GM18873 (cell line): ENCODE data around the gene ARL6IP4.
"Not testable (repeated sequence)": the region's sequence is repeated elsewhere in the genome, so short reads cannot be mapped to it uniquely, and the experiment has no call there.

Source experiments
- ATAC-seq: cut with Tn5 transposase; IDR thresholded peaks from one replicate; pipeline ENCODE4 v1.9.1; 2021; ENCODE audit warnings: mild to moderate bottlenecking, moderate library complexity, moderate number of reproducible peaks; ENCODE audit not compliant: unreplicated experiment, low FRiP score

Gene ARL6IP4

DNA sequence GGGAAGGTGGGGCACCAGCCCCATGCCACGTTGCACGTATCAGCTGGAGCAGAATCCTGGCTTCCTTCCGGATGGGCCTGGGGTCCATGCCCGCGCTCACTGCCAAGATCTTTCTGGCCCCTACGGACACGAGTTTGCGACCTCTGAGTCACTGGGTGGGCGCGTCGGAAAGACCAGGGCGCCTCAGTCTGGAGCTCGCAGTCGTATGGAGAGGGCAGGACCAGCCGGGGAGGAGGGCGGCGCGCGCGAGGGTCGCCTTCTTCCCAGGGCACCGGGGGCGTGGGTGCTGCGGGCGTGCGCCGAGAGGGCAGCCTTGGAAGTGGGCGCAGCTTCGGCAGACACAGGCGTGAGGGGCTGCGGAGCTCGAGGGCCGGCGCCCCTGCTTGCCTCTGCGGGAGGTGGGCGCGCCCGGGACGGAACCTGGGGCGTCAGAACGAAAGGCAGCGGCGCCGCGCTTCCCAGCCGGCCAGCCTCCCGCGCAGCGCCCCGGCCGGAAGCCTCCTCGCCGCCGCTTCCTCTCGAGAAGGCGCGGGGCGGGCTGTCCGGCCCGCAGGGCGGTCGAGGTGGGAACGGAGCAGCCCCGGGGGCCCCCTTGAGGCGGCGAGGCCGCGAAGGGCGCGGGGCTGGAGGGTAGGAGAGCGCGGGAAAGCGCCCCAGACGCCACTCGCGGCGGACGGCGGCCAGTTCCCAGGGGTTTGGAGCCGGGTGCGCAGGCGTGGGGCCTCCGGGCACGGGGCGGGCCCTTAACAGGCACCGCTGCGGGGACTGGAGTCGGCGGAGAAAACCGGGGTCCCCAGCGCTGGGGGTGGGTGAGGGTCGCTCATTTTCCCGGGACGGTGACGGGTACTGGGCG lies at the start of gene ARL6IP4:
ARL6IP4 (plus strand) TSS at position 499 of the 853 bp plus-strand sequence. CDS start 459 bp downstream, outside the sequence.
- ATAC-seq = no peak

- no peak for ATAC-seq
These were observed 48.3 kb upstream of the ARL6IP4 start for GRCh38 chr12:122932207-122932606.

- no peak for ATAC-seq
These were observed 45.8 kb upstream of the ARL6IP4 start for GRCh38 chr12:122934722-122935121.

GRCh38 chr12:122935318-122935717 lies 45.2 kb upstream of the ARL6IP4 start:
- ATAC-seq = no peak

GRCh38 chr12:122937622-122938091 lies 42.8 kb upstream of the ARL6IP4 start:
- no peak for ATAC-seq

DNA sequence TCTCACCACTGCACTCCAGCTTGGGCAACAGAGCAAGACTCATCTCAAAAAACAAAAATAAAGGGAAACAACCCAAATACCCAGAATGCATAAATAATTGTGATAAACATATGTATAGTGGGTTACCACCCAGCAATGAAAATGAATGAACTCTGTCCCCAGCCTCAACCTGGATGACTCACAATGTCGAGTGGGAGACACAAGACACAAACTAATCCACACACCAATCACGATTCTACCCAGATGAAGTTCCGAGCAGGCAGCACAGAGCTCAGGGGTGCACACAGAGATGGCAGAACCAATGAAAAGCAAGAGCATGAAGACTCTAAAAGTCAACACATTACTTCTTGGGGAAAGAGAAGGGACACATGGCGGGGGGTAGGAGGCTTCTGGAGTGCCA lies 41.4 kb upstream of the ARL6IP4 start:
- ATAC-seq = no peak

DNA sequence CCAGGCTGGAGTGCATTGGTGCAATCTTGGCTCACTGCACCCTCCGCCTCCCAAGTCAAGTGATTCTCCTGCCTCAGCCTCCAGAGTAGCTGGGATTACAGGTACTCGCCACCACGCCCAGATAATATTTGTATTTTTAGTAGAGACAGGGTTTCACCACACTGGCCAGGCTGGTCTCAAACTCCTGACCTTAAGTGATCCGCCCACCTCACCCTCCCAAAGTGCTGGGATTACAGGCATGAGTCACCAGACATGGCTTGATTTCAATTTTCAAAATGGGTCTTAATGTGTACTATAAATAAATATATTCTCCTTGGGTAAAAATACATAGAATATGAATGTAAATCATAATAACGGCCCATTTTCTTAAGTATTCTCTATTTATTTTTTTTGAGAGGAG lies 39.1 kb upstream of the ARL6IP4 start:
- not testable (repeated sequence) for ATAC-seq

- ATAC-seq = no peak
These were observed 37.8 kb upstream of the ARL6IP4 start for GRCh38 chr12:122942637-122943036.

GRCh38 chr12:122943196-122943595 lies 37.3 kb upstream of the ARL6IP4 start:
- no peak for ATAC-seq

DNA sequence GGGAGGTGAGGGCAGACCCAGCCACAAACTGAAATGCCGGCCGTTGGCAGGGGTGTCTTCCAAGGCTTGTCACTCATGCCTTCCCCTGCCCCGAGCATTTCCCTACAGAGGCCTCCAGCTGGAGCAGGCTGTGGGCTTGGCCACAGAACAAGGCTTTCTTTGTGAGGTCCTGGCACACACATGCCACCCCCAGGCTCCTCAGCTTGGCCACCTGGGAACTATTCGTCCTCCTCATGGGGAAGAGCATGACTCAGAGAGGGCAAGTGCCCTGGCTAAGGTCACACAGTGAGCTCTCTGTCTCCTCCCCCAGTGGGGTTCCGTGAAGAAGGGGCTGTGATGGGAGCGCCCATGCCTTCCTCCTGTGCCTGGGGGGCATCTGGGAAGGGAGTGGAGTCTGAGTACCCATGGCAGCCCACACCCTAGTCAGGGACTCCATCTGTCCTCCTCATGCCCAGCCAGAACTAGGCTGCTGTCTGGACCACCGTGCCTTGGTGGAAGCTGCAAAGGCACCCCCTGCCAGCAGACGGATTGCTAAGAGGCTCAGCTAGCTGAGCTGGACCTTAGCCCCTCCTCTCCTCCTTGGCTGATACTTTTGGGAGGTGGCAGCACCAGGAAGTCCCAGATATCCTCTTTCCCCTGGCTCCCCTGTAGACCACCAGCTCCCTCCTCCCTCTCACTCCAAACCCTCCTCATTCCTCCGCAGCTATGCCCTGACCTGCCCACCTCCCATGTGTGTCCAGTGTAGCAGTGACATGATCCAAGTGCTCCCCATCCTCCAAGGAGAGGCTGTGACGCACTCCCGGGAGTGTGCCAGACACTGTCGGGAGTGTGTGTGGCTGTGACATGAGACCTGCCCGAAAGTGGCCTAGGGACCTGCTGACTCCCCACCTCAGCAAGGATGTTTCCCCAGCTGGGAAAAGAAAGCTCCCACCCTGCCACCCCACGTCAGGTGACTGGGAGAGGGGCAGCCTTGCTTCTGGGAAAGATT lies 35.6 kb upstream of the ARL6IP4 start:
- no peak for ATAC-seq

- no peak for ATAC-seq
These were observed 33.7 kb upstream of the ARL6IP4 start for GRCh38 chr12:122946690-122947341.

DNA sequence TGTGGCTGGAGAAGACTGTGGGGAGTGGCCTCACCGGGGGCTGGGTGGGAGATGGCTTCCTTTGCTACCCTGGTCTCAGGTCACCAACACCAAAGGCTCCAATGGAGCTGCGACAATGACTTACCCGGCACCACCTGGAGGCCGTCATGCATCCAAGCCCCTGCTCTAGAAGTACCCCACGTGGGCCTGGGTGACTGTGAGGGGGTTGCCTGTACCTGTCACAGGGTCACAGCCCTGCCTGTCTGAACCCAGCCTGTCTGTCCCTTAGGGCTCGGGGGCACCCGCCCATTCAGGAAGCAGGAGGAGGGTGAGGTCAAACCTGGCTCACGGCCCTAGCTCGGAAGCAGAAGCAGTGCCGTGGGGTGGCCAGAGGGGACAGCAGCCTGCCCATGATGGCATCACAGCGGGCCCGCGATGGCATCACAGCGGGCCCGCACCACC lies 33.1 kb upstream of the ARL6IP4 start:
- no peak for ATAC-seq

- ATAC-seq = no peak
These were observed 31.9 kb upstream of the ARL6IP4 start for GRCh38 chr12:122948605-122949004.

GRCh38 chr12:122949405-122949804 lies 31.1 kb upstream of the ARL6IP4 start:
- ATAC-seq = no peak

DNA sequence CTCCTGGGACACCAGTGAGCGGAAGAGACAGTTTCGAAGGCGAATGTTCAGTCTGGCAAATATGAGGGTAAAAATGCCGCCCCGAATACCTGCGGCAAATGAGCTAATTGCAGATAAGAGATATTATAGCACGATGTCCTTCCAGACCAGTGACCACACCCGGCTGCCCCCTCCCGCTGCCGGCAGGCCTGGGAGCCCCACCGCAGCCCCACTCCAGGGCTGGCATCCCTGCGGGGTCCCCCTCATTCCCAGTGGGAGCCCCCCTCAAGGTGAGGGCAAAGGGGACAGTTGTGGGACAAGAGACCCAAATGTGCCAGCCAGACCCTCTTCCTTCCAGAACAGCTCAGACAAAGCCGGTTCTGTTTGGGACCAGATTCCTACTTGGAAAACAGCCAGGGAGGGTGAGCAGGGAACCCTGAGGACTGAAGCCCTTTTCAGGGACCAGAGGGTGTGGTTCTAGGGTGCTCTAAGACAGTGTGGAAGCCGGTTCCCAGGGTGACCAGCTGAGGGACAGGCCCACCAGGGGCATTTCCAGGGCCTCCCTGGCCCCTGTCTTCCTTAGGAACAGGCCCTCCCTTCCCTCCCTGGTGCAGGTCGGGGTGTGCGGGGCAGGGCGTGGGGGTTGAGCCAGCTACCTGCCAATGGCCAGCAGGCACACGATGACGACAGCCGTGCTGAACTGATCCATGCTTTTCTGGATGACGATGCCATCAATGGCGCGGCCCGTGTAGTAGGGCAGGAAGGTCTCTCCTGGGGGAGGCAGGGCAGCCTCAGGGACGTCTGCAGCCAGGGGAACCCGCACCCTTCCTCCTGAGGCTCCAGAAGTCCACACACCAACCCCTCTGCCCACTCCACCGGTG lies 30.4 kb upstream of the ARL6IP4 start:
- no peak for ATAC-seq

GRCh38 chr12:122951406-122951805 lies 29.1 kb upstream of the ARL6IP4 start:
- ATAC-seq = no peak

DNA sequence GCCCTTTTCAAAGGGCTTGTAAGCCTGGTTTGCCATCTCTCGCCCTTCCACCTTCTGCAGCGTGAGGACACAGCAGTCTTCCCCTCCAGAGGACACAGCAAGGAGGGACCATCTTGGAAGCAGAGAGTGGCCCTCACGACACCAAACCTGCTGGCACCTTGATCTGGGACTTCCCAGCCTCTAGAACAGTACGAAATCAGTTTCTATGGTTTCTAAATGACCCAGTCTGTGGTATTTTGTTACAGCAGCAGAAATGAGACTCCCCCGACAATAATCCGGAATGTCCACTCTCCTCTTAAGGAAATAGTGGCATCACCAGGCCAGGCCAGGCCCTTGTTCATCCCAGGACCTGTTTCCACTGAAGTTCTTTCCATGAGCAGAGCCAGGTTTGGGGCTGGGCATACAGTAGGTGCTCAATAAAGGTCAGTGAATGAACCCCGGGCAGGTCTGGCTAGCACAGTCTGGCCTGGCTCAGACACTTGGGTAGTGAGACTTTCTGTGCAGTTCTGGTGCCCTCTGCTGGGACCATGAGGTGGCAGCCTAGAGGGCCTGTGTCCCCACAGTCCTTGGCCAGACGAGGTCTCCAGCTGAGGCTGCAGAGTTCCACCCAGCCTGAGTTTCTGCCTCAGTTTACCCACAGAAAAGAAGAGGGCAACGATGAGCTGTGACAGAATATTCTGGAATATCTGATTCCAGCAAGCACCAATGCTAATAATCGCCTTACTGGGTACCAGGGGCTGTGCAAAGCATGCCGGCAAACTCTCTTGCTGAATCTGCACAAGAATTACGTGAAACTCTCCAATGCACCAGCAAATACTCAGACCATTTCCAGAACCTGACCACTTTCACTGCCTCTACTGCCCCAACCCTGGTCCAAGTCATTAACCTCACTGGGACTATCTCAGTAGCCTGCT lies 28.2 kb upstream of the ARL6IP4 start:
- ATAC-seq = no peak

DNA sequence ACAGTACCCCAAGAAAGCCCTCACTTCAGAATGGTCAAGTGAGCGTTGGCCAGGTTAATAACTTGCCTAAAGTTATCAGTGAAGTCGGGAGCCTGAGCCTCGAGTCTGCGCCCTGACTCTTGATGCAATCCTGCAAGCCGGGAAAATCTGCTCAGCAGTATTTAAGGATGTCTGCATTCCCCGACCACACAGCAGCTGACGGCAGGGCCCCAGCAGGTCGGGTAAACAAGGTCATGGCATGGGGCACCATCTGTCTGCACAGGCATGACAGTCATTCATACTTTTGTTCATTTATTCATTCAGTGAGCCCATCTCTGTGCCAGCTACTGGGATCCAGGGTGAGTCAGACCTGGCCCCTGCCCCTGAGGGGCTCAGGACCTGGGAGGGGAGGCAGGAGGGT lies 25.3 kb upstream of the ARL6IP4 start:
- no peak for ATAC-seq

DNA sequence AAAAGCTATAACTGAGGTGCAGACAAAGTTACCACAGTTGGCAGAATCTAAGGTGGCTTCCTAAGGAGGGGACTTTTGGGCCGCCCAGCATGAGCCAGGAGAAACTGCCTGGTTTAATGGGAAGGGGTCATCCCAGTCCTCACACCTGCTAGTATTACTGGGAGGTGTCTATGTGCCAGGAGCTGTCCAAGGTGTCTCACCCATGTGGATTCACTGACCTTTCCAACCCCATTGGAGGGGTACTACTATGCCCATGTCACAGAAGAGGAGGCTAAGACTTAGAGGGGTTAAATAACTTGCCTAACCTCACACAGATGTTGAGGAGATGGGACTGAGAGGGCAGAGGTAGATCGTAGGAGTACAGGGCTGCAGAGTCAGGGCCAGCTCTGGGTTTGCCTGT lies 24.4 kb upstream of the ARL6IP4 start:
- ATAC-seq = no peak
